Measurements from ENCODE around the gene KLRK1.
"Not testable (repeated sequence)": the region's sequence is repeated elsewhere in the genome, so short reads cannot be mapped to it uniquely, and the experiment has no call there.

GRCh38 chr12:10437601-10438000 lies 47.8 kb upstream of the KLRK1 start:
- not testable (repeated sequence) for TF ChIP-seq CTCF, POLR2A, EP300 (IDR thresholded peaks at IDR 0.05)
